Measurements from ENCODE around the gene RPS26.
A peak's percentile ranks its signal among the peaks of the same experiment; 100 is the strongest.
"Not testable (repeated sequence)": the region's sequence is repeated elsewhere in the genome, so short reads cannot be mapped to it uniquely, and the experiment has no call there.

Gene RPS26

GRCh38 chr12:56040963-56041551, 661 bp upstream of the RPS26 start:
- peak overlapping the region; percentile 97 to 98 (median 98) for H3K27ac Mint-ChIP-seq

GRCh38 chr12:56042430-56042813, 704 bp downstream of the RPS26 start:
- Mint-ChIP-seq H3K4me1 (peaks cover 24% of the 10 kb centered on the region), H3K36me3 (ENCODE audit: low read depth) (peaks cover 44% of the 10 kb centered on the region), H3K4me3 (peak overlapping the region; percentile 94 to 98 (median 97)), H3K27ac (peak overlapping the region; percentile 97 to 98 (median 98))
- H3K27me3 Mint-ChIP-seq (ENCODE audit: low read depth); H3K9me3 Mint-ChIP-seq: not testable (repeated sequence)

More at GRCh38 chr12:56040963-56041551, 661 bp upstream of the RPS26 start:
- no peaks in the 10 kb centered on the region for H3K27me3 Mint-ChIP-seq (ENCODE audit: low read depth)
- no peaks in the 10 kb centered on the region for H3K9me3 Mint-ChIP-seq
- H3K4me1 Mint-ChIP-seq = peaks cover 24% of the 10 kb centered on the region
- H3K4me3 Mint-ChIP-seq = peak overlapping the region; percentile 94 to 98 (median 97)
- peaks cover 55% of the 10 kb centered on the region for H3K36me3 Mint-ChIP-seq (ENCODE audit: low read depth)
- no peak for TF ChIP-seq CTCF (IDR thresholded peaks at IDR 0.05; ENCODE audit: unreplicated experiment in 3 of 3)

GRCh38 chr12:56042843-56043242, 1.1 kb downstream of the RPS26 start:
- Mint-ChIP-seq H3K36me3 (ENCODE audit: low read depth) (peaks cover 39% of the 10 kb centered on the region), H3K27ac (peak overlapping the region; percentile 91 to 98 (median 97)), H3K4me1 (peaks cover 24% of the 10 kb centered on the region), H3K9me3 (no peaks in the 10 kb centered on the region), H3K4me3 (peak overlapping the region; percentile 94 to 98 (median 97)), H3K27me3 (ENCODE audit: low read depth) (no peaks in the 10 kb centered on the region)
- TF ChIP-seq CTCF (IDR thresholded peaks at IDR 0.05; ENCODE audit: unreplicated experiment in 3 of 3) = no peak

GRCh38 chr12:56046027-56046780, 4.5 kb downstream of the RPS26 start:
- Mint-ChIP-seq H3K27me3 (ENCODE audit: low read depth) (no peaks in the 10 kb centered on the region), H3K4me3 (no peak overlapping the region), H3K4me1 (peaks cover 18% of the 10 kb centered on the region), H3K27ac (no peak overlapping the region), H3K9me3 (no peaks in the 10 kb centered on the region), H3K36me3 (ENCODE audit: low read depth) (peaks cover 31% of the 10 kb centered on the region)
- no peak for TF ChIP-seq CTCF (IDR thresholded peaks at IDR 0.05; ENCODE audit: unreplicated experiment in 3 of 3)

DNA sequence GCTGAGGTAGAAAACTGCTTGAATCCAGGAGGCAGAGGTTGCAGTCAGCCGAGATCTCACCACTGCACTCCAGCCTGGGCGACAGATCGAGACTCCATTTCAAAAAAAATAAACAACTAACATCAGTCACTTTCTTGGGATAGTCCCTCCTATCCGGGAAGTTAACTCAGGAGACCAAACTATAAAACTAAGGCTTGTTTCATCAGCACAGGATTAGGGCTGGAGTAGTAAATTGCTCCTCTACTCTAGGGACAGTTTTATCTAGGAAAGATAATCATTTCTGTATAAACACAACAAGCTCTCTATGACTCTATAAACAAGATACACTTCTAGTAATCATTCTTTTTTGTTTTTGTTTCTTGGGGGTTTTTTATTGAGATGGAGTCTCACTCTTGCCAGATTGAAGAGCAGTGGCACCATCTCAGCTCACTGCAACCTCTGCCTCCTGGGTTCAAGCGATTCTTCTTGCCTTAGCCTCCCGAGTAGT, 11.7 kb downstream of the RPS26 start:
- H3K36me3 Mint-ChIP-seq (ENCODE audit: low read depth) = no peaks in the 10 kb centered on the region
- no peaks in the 10 kb centered on the region for H3K27me3 Mint-ChIP-seq (ENCODE audit: low read depth)
- no peaks in the 10 kb centered on the region for H3K9me3 Mint-ChIP-seq
- TF ChIP-seq CTCF (IDR thresholded peaks at IDR 0.05; ENCODE audit: unreplicated experiment in 3 of 3) = no peak
- H3K4me3 Mint-ChIP-seq = no peak overlapping the region
- peak overlapping the region in 1 of 3 experiments; percentile 17 for H3K27ac Mint-ChIP-seq
- H3K4me1 Mint-ChIP-seq = no peaks in the 10 kb centered on the region

DNA sequence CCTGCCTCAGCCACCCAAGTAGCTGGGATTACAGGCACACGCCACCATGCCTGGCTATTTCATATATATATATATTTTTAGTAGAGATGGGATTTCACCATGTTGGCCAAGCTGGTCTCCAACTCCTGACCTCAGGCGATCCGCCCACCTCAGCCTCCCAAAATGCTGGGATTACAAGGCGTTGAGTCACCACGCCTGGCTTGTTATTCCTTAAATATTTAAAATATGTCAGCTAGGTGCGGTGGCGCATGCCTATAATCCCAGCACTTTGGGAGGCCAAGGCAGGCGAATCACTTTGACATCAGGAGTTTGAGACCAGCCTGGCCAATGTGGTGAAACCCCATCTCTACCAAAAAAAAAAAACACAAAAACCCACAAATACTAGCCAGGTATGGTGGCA, 18.2 kb downstream of the RPS26 start:
- H3K4me3 Mint-ChIP-seq; H3K4me1 Mint-ChIP-seq; H3K27me3 Mint-ChIP-seq (ENCODE audit: low read depth): not testable (repeated sequence)

DNA sequence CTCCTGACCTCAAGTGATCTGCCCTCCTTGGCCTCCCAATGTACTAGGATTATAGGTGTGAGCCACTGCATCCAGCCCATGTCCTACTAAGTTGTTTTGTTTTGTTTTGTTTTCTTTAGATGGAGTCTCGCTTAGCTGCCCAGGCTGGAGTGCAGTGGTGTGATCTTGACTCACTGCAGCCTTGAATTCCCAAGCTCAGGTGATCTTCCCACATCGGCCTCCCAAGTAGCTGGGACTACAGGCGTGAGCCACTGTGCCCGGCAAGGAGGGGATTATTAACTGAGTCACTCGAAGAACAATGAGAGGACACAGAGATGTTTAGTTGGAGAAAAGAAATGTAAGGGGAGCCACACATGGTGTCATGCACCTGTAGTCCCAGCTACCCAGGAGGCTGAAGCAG, 20.3 kb downstream of the RPS26 start:
- Mint-ChIP-seq H3K27ac (no peak overlapping the region), H3K4me1 (no peaks in the 10 kb centered on the region), H3K9me3 (no peaks in the 10 kb centered on the region), H3K4me3 (no peak overlapping the region), H3K27me3 (ENCODE audit: low read depth) (no peaks in the 10 kb centered on the region), H3K36me3 (ENCODE audit: low read depth) (no peaks in the 10 kb centered on the region)
- no peak for TF ChIP-seq CTCF (IDR thresholded peaks at IDR 0.05; ENCODE audit: unreplicated experiment in 3 of 3)

More for the DNA sequence above, 18.2 kb downstream of the RPS26 start:
- not testable (repeated sequence) for H3K27ac Mint-ChIP-seq; H3K9me3 Mint-ChIP-seq; H3K36me3 Mint-ChIP-seq (ENCODE audit: low read depth)

Data from nephron (organoid).